SK-N-SH (cell line): Measurements from ENCODE around the gene IL10RB. TPM values are rescaled to one million over a fixed set of nuclear protein-coding genes. Genes with fewer than 3 reads are reported as not detected.

Experiments
- CTCF ChIA-PET: fragments of 300-600, 350-600 bp; formaldehyde crosslinking; extraction: SDS; loops from one replicate; lab custom pipeline; 2021; lab: Yijun Ruan, JAX
- POLR2A ChIA-PET: fragments of 350-600 bp; sonication (Branson Sonifier 250); formaldehyde crosslinking; extraction: SDS; loops from one replicate; lab custom pipeline; 2020; ENCODE audit warnings: antibody characterized with exemption, inconsistent platforms; lab: Yijun Ruan, JAX
- DNase-seq: peaks from one replicate; pipeline ENCODE4 v3.0.0; 2012
- H2AFZ ChIP-seq: fragments of 200-600 bp; sonication (generic); 2 replicates; pipeline ENCODE4 v1.8.1; 2016; ENCODE audit warnings: antibody characterized with exemption, mild to moderate bottlenecking, low read depth
- H3F3A ChIP-seq: fragments of 200-600 bp; sonication (generic); replicated peaks from 2 replicates; pipeline ENCODE3; 2016; ENCODE audit warnings: antibody characterized with exemption, mild to moderate bottlenecking; ENCODE audit not compliant: insufficient read depth
- H3K27ac ChIP-seq, 2 experiments: fragments of 200-500 bp in 1 of 2; fragments of 200-600 bp in 1 of 2; sonication (Bioruptor generic) in 1 of 2; sonication (generic), shearing (Covaris generic) in 1 of 2; 2 replicates each; pipeline versions ENCODE4 v1.5.1 to v1.6.1; 2014 to 2016; ENCODE audit warnings: low read depth in 2 of 2, inconsistent platforms in 1 of 2, low read length in 1 of 2, mild to moderate bottlenecking in 1 of 2, mixed read lengths in 1 of 2
- H3K27me3 ChIP-seq: fragments of 200-600 bp; sonication (generic), shearing (Covaris generic); 2 replicates; pipeline ENCODE4 v1.6.1; 2016; ENCODE audit warnings: mixed run types; ENCODE audit not compliant: insufficient read depth
- H3K36me3 ChIP-seq, 2 experiments: fragments of 200-500 bp in 1 of 2; fragments of 200-600 bp in 1 of 2; sonication (Bioruptor generic) in 1 of 2; sonication (generic) in 1 of 2; replicated peaks in 1 of 2; 2 replicates each; pipeline versions ENCODE3 to v1.5.1; 2014 to 2016; ENCODE audit warnings: low read length in 1 of 2, mild to moderate bottlenecking in 1 of 2; ENCODE audit not compliant: insufficient read depth in 2 of 2, control insufficient read depth in 1 of 2
- H3K4me1 ChIP-seq, 2 experiments: fragments of 200-500 bp in 1 of 2; fragments of 200-600 bp in 1 of 2; sonication (Bioruptor generic) in 1 of 2; sonication (generic), shearing (Covaris generic) in 1 of 2; 2 replicates each; pipeline versions ENCODE4 v1.5.1 to v1.6.1; 2014 to 2016; ENCODE audit warnings: low read depth in 1 of 2, low read length in 1 of 2, mixed run types in 1 of 2; ENCODE audit not compliant: insufficient read depth in 2 of 2, control insufficient read depth in 1 of 2
- H3K4me2 ChIP-seq: fragments of 200-600 bp; sonication (generic), shearing (Covaris generic); 2 replicates; pipeline ENCODE4 v1.6.1; 2017; ENCODE audit warnings: mixed run types
- H3K4me3 ChIP-seq, 2 experiments: fragments of 200-500 bp in 1 of 2; fragments of 200-600 bp in 1 of 2; sonication (Bioruptor generic) in 1 of 2; sonication (generic), shearing (Covaris generic) in 1 of 2; 2 replicates each; pipeline versions ENCODE4 v1.5.1 to v1.8.1; 2014 to 2016; ENCODE audit warnings: low read depth in 2 of 2, inconsistent platforms in 1 of 2, low read length in 1 of 2, mild to moderate bottlenecking in 1 of 2, mixed read lengths in 1 of 2, moderate library complexity in 1 of 2
- H3K79me2 ChIP-seq: fragments of 200-600 bp; sonication (generic); 2 replicates; pipeline ENCODE4 v1.8.1; 2017; ENCODE audit warnings: mild to moderate bottlenecking; ENCODE audit not compliant: insufficient read depth
- H3K9ac ChIP-seq: fragments of 200-600 bp; sonication (generic); 2 replicates; pipeline ENCODE4 v1.6.1; 2017; ENCODE audit warnings: mixed run types
- H3K9me2 ChIP-seq: fragments of 200-600 bp; sonication (generic); 2 replicates; pipeline ENCODE4 v1.6.1; 2017; ENCODE audit warnings: mixed run types
- H3K9me3 ChIP-seq: fragments of 200-600 bp; sonication (generic); 2 replicates; pipeline ENCODE4 v1.6.1; 2017; ENCODE audit warnings: mixed run types, mild to moderate bottlenecking, moderate library complexity
- H4K20me1 ChIP-seq: fragments of 200-600 bp; sonication (generic); 2 replicates; pipeline ENCODE4 v1.6.1; 2017; ENCODE audit warnings: mild to moderate bottlenecking, mixed run types; ENCODE audit not compliant: insufficient read depth
- CHD2 ChIP-seq: fragments of 150-350 bp; IDR thresholded peaks from 2 replicates; pipeline ENCODE4 v1.6.1; 2018; ENCODE audit warnings: low read length; ENCODE audit not compliant: partially characterized antibody
- EZH2phosphoT487 ChIP-seq: fragments of 200-600 bp; sonication (generic); IDR thresholded peaks from 2 replicates; pipeline ENCODE4 v1.6.1; 2017; ENCODE audit warnings: low read depth, mixed run types, mild to moderate bottlenecking, antibody characterized with exemption, moderate library complexity, borderline replicate concordance
- RCOR1 ChIP-seq: fragments of 150-350 bp; IDR thresholded peaks from 2 replicates; pipeline ENCODE4 v1.6.1; 2017; ENCODE audit warnings: antibody characterized with exemption, low read length
- REST ChIP-seq: IDR thresholded peaks from 2 replicates; pipeline ENCODE4 v1.6.1; 2012; ENCODE audit warnings: mild to moderate bottlenecking, low read depth, low read length, moderate library complexity
- RXRA ChIP-seq: IDR thresholded peaks from 2 replicates; pipeline ENCODE4 v1.4.0; 2012; ENCODE audit warnings: low read depth, mild to moderate bottlenecking, borderline replicate concordance
- SIN3A ChIP-seq: IDR thresholded peaks from 2 replicates; pipeline ENCODE4 v1.6.1; 2012; ENCODE audit warnings: low read depth, mild to moderate bottlenecking, low read length, moderate library complexity, borderline replicate concordance
- TCF12 ChIP-seq: IDR thresholded peaks from 2 replicates; pipeline ENCODE4 v1.4.0; 2012
- TEAD4 ChIP-seq: IDR thresholded peaks from 2 replicates; pipeline ENCODE4 v1.4.0; 2012; ENCODE audit warnings: mild to moderate bottlenecking, borderline replicate concordance; ENCODE audit not compliant: insufficient read depth
- USF1 ChIP-seq: IDR thresholded peaks from 2 replicates; pipeline ENCODE4 v1.4.0; 2012; ENCODE audit warnings: low read depth, borderline replicate concordance
- WGBS: methylation state at CpG from one replicate; pipeline ENCODE4 v1.1.6; 2017; ENCODE audit warnings: low lambda C conversion rate; 5-methylcytosine and 5-hydroxymethylcytosine counted together
- polyA plus RNA-seq, 3 experiments: library from polyadenylated mRNA; depleted of rRNA; stranded (reverse); fragments of >200 nt; gene quantifications; 2 replicates each; pipeline ENCODE4 v1.2.3, GENCODE V29; 2012
- TF ChIP-seq, protein P1 (sequence below): fragments of 150-350 bp; IDR thresholded peaks from 2 replicates; pipeline ENCODE4 v1.6.1; 2016; ENCODE audit warnings: mild to moderate bottlenecking, low read depth, low read length
- TF ChIP-seq, protein P2 (sequence below): fragments of 150-350 bp; IDR thresholded peaks from 2 replicates; pipeline ENCODE4 v1.6.1; 2017; ENCODE audit warnings: antibody characterized with exemption, low read length, low read depth, borderline replicate concordance

Gene IL10RB
- polyA plus RNA-seq, 1 of the 3 experiments (the other 2 are of a cell fraction), result 20.1 TPM

DNA sequence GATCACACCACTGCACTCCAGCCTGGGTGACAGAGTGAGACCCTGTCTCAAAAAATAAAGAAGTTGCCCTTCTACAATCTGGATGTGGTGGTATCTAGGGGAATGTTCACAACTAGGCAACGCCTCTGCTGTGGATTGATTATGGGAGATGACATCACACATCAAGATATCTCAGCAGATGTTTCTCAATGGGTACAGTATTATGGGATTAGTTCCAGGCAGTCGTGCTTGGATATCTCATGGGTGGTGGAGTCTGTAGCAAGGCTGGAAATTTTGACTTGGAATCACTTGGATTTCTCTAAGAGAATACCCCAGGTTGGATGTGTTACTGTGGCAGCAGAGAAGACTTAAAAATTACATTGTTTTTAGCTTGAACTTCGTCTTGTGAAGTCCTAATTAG lies 28.7 kb upstream of the IL10RB start (continued):
- TF ChIP-seq, protein P1, sequence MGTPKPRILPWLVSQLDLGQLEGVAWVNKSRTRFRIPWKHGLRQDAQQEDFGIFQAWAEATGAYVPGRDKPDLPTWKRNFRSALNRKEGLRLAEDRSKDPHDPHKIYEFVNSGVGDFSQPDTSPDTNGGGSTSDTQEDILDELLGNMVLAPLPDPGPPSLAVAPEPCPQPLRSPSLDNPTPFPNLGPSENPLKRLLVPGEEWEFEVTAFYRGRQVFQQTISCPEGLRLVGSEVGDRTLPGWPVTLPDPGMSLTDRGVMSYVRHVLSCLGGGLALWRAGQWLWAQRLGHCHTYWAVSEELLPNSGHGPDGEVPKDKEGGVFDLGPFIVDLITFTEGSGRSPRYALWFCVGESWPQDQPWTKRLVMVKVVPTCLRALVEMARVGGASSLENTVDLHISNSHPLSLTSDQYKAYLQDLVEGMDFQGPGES, result no peak
- no peak for TF ChIP-seq RXRA

DNA sequence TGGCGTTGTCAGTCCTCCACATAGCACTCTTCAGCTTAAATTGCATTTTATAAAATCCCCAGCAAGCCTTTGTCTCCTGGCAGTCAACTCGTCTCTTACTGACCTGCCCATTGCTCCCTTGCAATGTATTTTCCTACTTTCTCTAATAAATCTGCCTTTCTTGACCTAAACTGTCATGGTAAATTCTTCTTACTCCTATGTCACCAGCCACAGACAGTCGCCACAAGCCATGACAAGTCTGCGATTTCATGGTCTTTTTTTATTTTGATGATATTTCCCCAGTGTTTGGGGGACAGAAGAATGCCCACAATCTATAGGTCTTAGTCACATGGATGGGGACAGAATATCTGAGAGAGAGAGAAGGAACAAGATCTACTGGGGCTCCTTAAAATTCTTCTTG lies 28.0 kb upstream of the IL10RB start:
- Histone ChIP-seq H3K4me3 (no peak overlapping the region), H2AFZ (no peak overlapping the region)
- POLR2A ChIA-PET, result no interaction called here
- TF ChIP-seq RCOR1 (no peak), USF1 (no peak), SIN3A (no peak), REST (no peak), TEAD4 (no peak), TCF12 (no peak), EZH2phosphoT487 (no peak), CHD2 (no peak)
- TF ChIP-seq, protein P1, result no peak
- TF ChIP-seq, protein P2, sequence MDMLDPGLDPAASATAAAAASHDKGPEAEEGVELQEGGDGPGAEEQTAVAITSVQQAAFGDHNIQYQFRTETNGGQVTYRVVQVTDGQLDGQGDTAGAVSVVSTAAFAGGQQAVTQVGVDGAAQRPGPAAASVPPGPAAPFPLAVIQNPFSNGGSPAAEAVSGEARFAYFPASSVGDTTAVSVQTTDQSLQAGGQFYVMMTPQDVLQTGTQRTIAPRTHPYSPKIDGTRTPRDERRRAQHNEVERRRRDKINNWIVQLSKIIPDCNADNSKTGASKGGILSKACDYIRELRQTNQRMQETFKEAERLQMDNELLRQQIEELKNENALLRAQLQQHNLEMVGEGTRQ, result no peak
- TF ChIP-seq, all 33 proteins: peak for 0
- Histone ChIP-seq H3K27ac (no peak overlapping the region), H3K9me2 (no peaks in the 10 kb centered on the region), H3K9me3 (no peaks in the 10 kb centered on the region), H3K4me1 (peaks cover 4 to 5% of the 10 kb centered on the region in 2 experiments; a peak in 3 of 4 replicates), H3K27me3 (no peaks in the 10 kb centered on the region), H3K4me2 (no peak overlapping the region), H3K36me3 (no peaks in the 10 kb centered on the region), H3K79me2 (peaks cover 26% of the 10 kb centered on the region), H4K20me1 (no peaks in the 10 kb centered on the region), H3K9ac (no peak overlapping the region), H3F3A (no peaks in the 10 kb centered on the region)
- DNase-seq, result no peak
- 97% methylated on average over 4 of the region's 4 CpGs for WGBS
- CTCF ChIA-PET, result no interaction called here
